ENCODE results near the gene RHOT2. TPM values are rescaled to one million over a fixed set of nuclear protein-coding genes. Genes with fewer than 3 reads are reported as not detected.

RHOT2 gene
- total and polyA plus RNA-seq, 7 donors: 35.3 to 159 (median 52.9) TPM

- Histone ChIP-seq H3K36me3 (peaks cover 0 to 13% (median 3%) of the 10 kb centered on the region in 4 donors), H3K4me3 (no peak overlapping the region), H3K4me1 (peaks cover 0 to 26% (median 20%) of the 10 kb centered on the region in 4 donors), H3K27me3 (no peaks in the 10 kb centered on the region), H3K27ac (no peak overlapping the region), H3K9me3 (no peaks in the 10 kb centered on the region)
- no peak for DNase-seq
- 95 to 96% methylated on average over 21 of the region's 21 CpGs for WGBS, 2 donors
- intact Hi-C loops (cut with DNase I): loop anchor here (5.0 to 10.0 kb wide), 2 partner anchors 135 to 278 kb away; partner anchors contain the start of genes CAPN15 and PGAP6
- TF ChIP-seq POLR2AphosphoS5 (IDR thresholded peaks at IDR 0.05) (no peak), EP300 (IDR thresholded peaks at IDR 0.05) (no peak), POLR2A (IDR thresholded peaks at IDR 0.05) (no peak), CTCF (IDR thresholded peaks at IDR 0.05) (no peak)
Measured at GRCh38 chr16:662597-662996, 5.3 kb upstream of the RHOT2 start.

- H3K36me3 ChIP-seq: peaks cover 17 to 22% (median 20%) of the 10 kb centered on the region in 4 donors
- H3K27me3 ChIP-seq: no peaks in the 10 kb centered on the region
- WGBS, 2 donors: 87 to 91% methylated on average over 13 of the region's 13 CpGs
- H3K4me1 ChIP-seq: peaks cover 0 to 28% (median 24%) of the 10 kb centered on the region in 4 donors
- no peaks in the 10 kb centered on the region for H3K9me3 ChIP-seq
- intact Hi-C loops (cut with DNase I): loop anchor here (10.0 kb wide), 1 partner anchor 282 kb away; the partner anchor contains the start of gene PGAP6
- no peak overlapping the region for H3K27ac ChIP-seq
- TF ChIP-seq EP300 (IDR thresholded peaks at IDR 0.05) (no peak), POLR2AphosphoS5 (IDR thresholded peaks at IDR 0.05) (no peak), POLR2A (IDR thresholded peaks at IDR 0.05) (no peak), CTCF (IDR thresholded peaks at IDR 0.05) (no peak)
- H3K4me3 ChIP-seq: no peak overlapping the region
- no peak for DNase-seq
Measured at GRCh38 chr16:666572-666971, 1.4 kb upstream of the RHOT2 start.

GRCh38 chr16:667113-667779 lies 686 bp upstream of the RHOT2 start:
- H3K36me3 ChIP-seq: peaks cover 24 to 29% (median 27%) of the 10 kb centered on the region in 4 donors
- peak overlapping the region in 2 of 4 donors; percentile 62 to 99 for H3K4me3 ChIP-seq
- H3K4me1 ChIP-seq: peaks cover 0 to 28% (median 22%) of the 10 kb centered on the region in 4 donors
- 79 to 87% methylated on average over 22 of the region's 22 CpGs for WGBS, 2 donors
- no peaks in the 10 kb centered on the region for H3K9me3 ChIP-seq
- intact Hi-C loops (cut with DNase I): loop anchor here (10.0 kb wide), 1 partner anchor 282 kb away; the partner anchor contains the start of gene PGAP6
- DNase-seq: no peak
- TF ChIP-seq CTCF (IDR thresholded peaks at IDR 0.05) (no peak), EP300 (IDR thresholded peaks at IDR 0.05) (no peak), POLR2AphosphoS5 (IDR thresholded peaks at IDR 0.05) (no peak), POLR2A (IDR thresholded peaks at IDR 0.05) (no peak)
- H3K27me3 ChIP-seq: no peaks in the 10 kb centered on the region
- H3K27ac ChIP-seq: peak overlapping the region; percentile 82 to 94 (median 86)

GRCh38 chr16:668519-669171 lies 713 bp downstream of the RHOT2 start:
- Histone ChIP-seq H3K27me3 (no peaks in the 10 kb centered on the region), H3K4me1 (peaks cover 0 to 28% (median 22%) of the 10 kb centered on the region in 4 donors), H3K36me3 (peaks cover 33 to 43% (median 39%) of the 10 kb centered on the region in 4 donors), H3K9me3 (no peaks in the 10 kb centered on the region), H3K4me3 (peak overlapping the region; percentile 62 to 99 (median 86)), H3K27ac (peak overlapping the region; percentile 82 to 94 (median 86))
- no peak for DNase-seq
- intact Hi-C loops (cut with DNase I): loop anchor here (10.0 kb wide), 1 partner anchor 284 kb away; the partner anchor contains the start of gene PGAP6
- TF ChIP-seq CTCF (IDR thresholded peaks at IDR 0.05) (no peak), EP300 (IDR thresholded peaks at IDR 0.05) (no peak)
- 5 to 10% methylated on average over 50 of the region's 50 CpGs for WGBS, 2 donors
